ENCODE measurements around the gene ATP6V1G2. TPM values are rescaled to one million over a fixed set of nuclear protein-coding genes. Genes with fewer than 3 reads are reported as not detected.

ATP6V1G2 gene
- total RNA-seq, 4 donors from 2014 or later, result 0.64 to 1.6 (median 1.4) TPM; not detected in 1

- Histone ChIP-seq H3K4me1 (peaks cover 17% of the 10 kb centered on the region), H3K36me3 (no peaks in the 10 kb centered on the region), H3K27me3 (no peaks in the 10 kb centered on the region), H3K9me3 (no peaks in the 10 kb centered on the region), H3K27ac (no peak overlapping the region), H3K4me3 (no peak overlapping the region)
- 78% methylated on average over 11 of the region's 12 CpGs for WGBS
- TF ChIP-seq EP300 (IDR thresholded peaks at IDR 0.05) (no peak), CTCF (IDR thresholded peaks at IDR 0.05) (no peak), POLR2A (IDR thresholded peaks at IDR 0.05) (no peak), POLR2AphosphoS5 (IDR thresholded peaks at IDR 0.05) (no peak)
- no peak for DNase-seq (ENCODE audit: low spot score in 2 of 2)
These were observed 32.0 kb upstream of the ATP6V1G2 start for GRCh38 chr6:31578184-31579118.

- TF ChIP-seq POLR2A (IDR thresholded peaks at IDR 0.05) (no peak), EP300 (IDR thresholded peaks at IDR 0.05) (no peak), CTCF (IDR thresholded peaks at IDR 0.05) (no peak)
- Histone ChIP-seq H3K4me3 (no peak overlapping the region), H3K4me1 (peaks cover 17% of the 10 kb centered on the region), H3K27me3 (no peaks in the 10 kb centered on the region), H3K36me3 (no peaks in the 10 kb centered on the region), H3K9me3 (no peaks in the 10 kb centered on the region), H3K27ac (no peak overlapping the region)
- no peak for DNase-seq (ENCODE audit: low spot score in 2 of 2)
- 78% methylated on average over 3 of the region's 3 CpGs for WGBS
These were observed 31.2 kb upstream of the ATP6V1G2 start for GRCh38 chr6:31577579-31577966.

GRCh38 chr6:31576897-31577578, 30.6 kb upstream of the ATP6V1G2 start:
- Histone ChIP-seq H3K9me3 (no peaks in the 10 kb centered on the region), H3K27ac (no peak overlapping the region), H3K4me3 (no peak overlapping the region), H3K4me1 (peaks cover 17% of the 10 kb centered on the region), H3K36me3 (no peaks in the 10 kb centered on the region), H3K27me3 (peaks cover 3% of the 10 kb centered on the region)
- 76% methylated on average over 19 of the region's 19 CpGs for WGBS
- DNase-seq (ENCODE audit: low spot score in 2 of 2), result no peak
- TF ChIP-seq POLR2A (IDR thresholded peaks at IDR 0.05) (no peak), CTCF (IDR thresholded peaks at IDR 0.05) (no peak), EP300 (IDR thresholded peaks at IDR 0.05) (no peak), POLR2AphosphoS5 (IDR thresholded peaks at IDR 0.05) (no peak)

- 46% methylated on average over 8 of the region's 8 CpGs for WGBS
- Histone ChIP-seq H3K27me3 (peaks cover 3% of the 10 kb centered on the region), H3K4me3 (peak overlapping the region; percentile 39), H3K36me3 (no peaks in the 10 kb centered on the region), H3K9me3 (no peaks in the 10 kb centered on the region), H3K4me1 (peaks cover 8% of the 10 kb centered on the region), H3K27ac (no peak overlapping the region)
- no peak for DNase-seq (ENCODE audit: low spot score in 2 of 2)
- TF ChIP-seq EP300 (IDR thresholded peaks at IDR 0.05) (no peak), POLR2A (IDR thresholded peaks at IDR 0.05) (no peak), POLR2AphosphoS5 (IDR thresholded peaks at IDR 0.05) (no peak), CTCF (IDR thresholded peaks at IDR 0.05) (no peak)
These were observed 29.7 kb upstream of the ATP6V1G2 start for GRCh38 chr6:31575952-31576685.

Measured in suprapubic skin (tissue), 4 donors.